HFF-Myc (cell line): ENCODE data around the gene CST2.
"Not testable (repeated sequence)": the region's sequence is repeated elsewhere in the genome, so short reads cannot be mapped to it uniquely, and the experiment has no call there.

Experiments used
- DNase-seq: peaks from one replicate; pipeline ENCODE4 v3.0.0-alpha.2; 2011; ENCODE audit warnings: low read depth; ENCODE audit errors: extremely low read depth
- H3K4me3 ChIP-seq: replicated peaks from 2 replicates; pipeline ENCODE4 v1.5.1; 2011; ENCODE audit warnings: low read depth, mild to moderate bottlenecking, control low read depth, low read length
- TF ChIP-seq, protein P1 (sequence below): IDR thresholded peaks from 2 replicates; pipeline ENCODE4 v1.5.1; 2012; ENCODE audit warnings: mild to moderate bottlenecking, low read depth, low read length, control low read depth; ENCODE audit errors: missing control alignments

CST2 gene

DNA sequence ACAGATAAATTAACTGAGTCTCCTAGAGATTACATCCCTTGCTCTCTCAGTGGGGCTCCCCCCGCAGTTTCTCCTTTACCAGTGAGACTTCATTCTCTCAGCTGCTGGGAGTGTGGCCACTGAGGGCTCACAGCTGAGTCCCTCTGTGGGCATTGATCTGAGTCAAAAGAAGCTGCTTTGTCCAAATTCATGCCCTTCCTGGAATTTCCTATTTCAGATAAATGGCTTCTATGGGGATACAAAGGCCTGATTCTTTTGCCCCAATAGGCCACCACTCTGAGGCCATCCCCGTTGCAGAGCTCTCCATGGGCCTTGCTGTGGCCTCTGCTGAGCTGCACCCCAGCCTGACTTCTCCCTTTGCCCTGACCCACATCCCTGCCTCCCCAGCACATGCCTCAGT is 43.0 kb upstream of the CST2 start:
- no peak for DNase-seq
- TF ChIP-seq, protein P1, sequence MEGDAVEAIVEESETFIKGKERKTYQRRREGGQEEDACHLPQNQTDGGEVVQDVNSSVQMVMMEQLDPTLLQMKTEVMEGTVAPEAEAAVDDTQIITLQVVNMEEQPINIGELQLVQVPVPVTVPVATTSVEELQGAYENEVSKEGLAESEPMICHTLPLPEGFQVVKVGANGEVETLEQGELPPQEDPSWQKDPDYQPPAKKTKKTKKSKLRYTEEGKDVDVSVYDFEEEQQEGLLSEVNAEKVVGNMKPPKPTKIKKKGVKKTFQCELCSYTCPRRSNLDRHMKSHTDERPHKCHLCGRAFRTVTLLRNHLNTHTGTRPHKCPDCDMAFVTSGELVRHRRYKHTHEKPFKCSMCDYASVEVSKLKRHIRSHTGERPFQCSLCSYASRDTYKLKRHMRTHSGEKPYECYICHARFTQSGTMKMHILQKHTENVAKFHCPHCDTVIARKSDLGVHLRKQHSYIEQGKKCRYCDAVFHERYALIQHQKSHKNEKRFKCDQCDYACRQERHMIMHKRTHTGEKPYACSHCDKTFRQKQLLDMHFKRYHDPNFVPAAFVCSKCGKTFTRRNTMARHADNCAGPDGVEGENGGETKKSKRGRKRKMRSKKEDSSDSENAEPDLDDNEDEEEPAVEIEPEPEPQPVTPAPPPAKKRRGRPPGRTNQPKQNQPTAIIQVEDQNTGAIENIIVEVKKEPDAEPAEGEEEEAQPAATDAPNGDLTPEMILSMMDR, result no peak
- H3K4me3 ChIP-seq, result no peak overlapping the region

GRCh38 chr20:23868321-23868720 is 41.8 kb upstream of the CST2 start:
- H3K4me3 ChIP-seq, result no peak overlapping the region
- TF ChIP-seq, protein P1, result no peak
- no peak for DNase-seq

DNA sequence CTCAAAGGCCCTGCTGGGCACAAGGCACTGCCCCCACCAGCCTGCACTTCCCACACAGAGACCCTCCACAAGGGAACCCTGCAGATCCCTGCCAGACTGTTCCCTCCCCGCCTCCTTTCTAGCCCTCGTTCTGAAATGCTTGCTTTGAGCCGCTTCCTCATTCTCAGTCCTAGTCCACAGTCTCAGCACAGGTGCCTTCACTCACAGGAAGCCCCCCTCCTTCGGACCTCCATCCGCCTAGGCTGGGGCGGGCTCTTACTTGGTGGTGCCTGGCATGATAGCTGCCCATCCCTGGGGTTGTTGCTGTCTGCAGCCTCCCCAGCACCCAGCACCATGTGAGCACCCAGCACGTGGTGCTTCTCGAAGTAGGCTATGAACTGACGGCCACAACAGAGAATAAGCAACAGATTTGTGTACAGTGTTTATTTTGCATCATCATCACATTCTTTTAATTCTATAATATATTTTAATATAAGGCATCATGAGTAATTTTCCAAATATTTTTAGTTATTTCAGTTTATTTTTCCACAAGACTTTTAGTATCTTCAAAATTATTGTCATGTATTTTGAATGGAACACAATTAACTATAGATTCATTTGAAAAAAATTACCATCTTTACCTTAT is 40.7 kb upstream of the CST2 start:
- no peak overlapping the region for H3K4me3 ChIP-seq
- TF ChIP-seq, protein P1, result no peak
- no peak for DNase-seq

DNA sequence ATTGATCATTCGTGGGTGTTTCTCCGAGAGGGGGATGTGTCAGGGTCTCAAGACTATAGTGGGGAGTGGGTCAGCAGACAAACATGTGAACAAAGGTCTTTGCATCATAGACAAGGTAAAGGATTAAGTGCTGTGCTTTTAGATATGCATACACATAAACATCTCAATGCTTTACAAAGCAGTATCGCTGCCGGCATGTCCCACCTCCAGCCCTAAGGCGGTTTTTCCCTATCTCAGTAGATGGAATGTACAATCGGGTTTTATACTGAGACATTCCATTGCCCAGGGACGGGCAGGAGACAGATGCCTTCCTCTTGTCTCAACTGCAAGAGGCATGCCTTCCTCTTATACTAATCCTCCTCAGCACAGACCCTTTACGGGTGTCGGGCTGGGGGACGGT is 34.2 kb upstream of the CST2 start:
- not testable (repeated sequence) for H3K4me3 ChIP-seq, DNase-seq

DNA sequence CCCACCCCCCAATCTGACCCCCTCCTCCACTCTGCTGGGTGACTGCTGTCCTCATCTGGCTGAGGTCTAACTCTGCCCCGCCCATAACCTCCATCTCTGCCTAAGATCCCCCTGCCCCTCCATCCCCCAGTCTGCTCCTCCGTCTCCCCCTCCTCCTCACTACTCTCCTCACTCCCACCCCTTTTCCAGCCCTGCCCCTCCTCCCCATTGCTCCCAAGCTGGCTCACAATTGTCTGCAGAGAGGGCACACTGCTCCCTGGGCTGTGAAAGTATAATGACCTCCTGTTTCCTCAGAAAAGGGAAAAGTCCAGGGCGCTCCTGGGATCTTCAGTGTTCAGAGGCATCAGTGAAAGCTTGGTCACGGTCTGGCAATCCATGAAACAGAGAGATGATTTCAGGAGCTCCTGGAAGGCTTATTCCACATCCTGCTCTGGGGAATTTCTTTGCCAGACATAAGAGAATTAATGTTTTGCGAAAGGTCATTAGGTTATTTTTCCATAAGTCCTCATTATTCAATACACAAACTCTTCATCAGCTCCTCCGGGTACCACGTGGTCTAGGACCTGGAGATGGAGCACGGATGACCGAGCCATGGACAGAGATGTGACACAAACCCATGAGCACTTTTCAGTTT is 31.6 kb upstream of the CST2 start:
- TF ChIP-seq, protein P1, result no peak
- DNase-seq, result no peak
- H3K4me3 ChIP-seq, result no peak overlapping the region

- H3K4me3 ChIP-seq, result no peak overlapping the region
- TF ChIP-seq, protein P1, result no peak
- no peak for DNase-seq
These were observed 30.2 kb upstream of the CST2 start for GRCh38 chr20:23856736-23857135.

GRCh38 chr20:23856226-23856625 is 29.7 kb upstream of the CST2 start:
- no peak overlapping the region for H3K4me3 ChIP-seq
- TF ChIP-seq, protein P1, result no peak
- DNase-seq, result no peak
